NCI-H2227 (cell line): Measurements from ENCODE around the gene LAMC1.
A peak's percentile ranks its signal among the peaks of the same experiment; 100 is the strongest.

ENCODE experiments used
- DNase-seq: peaks from one replicate; lab custom pipeline; 2025; ENCODE audit not compliant: unreplicated experiment; lab: John Stamatoyannopoulos, UW

The LAMC1 gene

GRCh38 chr1:183023146-183023600 lies at the start of gene LAMC1:
LAMC1 (plus strand) TSS chr1:183023420; CDS start chr1:183023717, 297 bp downstream.
- peak; percentile 94 for DNase-seq

GRCh38 chr1:182974506-182975191 lies 48.6 kb upstream of the LAMC1 start:
- DNase-seq: no peak

GRCh38 chr1:182977480-182977879 lies 45.7 kb upstream of the LAMC1 start:
- DNase-seq: no peak

GRCh38 chr1:182978151-182978853 lies 44.9 kb upstream of the LAMC1 start:
- no peak for DNase-seq

GRCh38 chr1:182984138-182984537 lies 39.1 kb upstream of the LAMC1 start:
- DNase-seq: no peak

GRCh38 chr1:182984621-182985020 lies 38.6 kb upstream of the LAMC1 start:
- no peak for DNase-seq

- no peak for DNase-seq
These were observed 37.3 kb upstream of the LAMC1 start for GRCh38 chr1:182985876-182986275.

- DNase-seq: no peak
These were observed 32.6 kb upstream of the LAMC1 start for GRCh38 chr1:182990413-182991144.

- no peak for DNase-seq
These were observed 29.5 kb upstream of the LAMC1 start for GRCh38 chr1:182993746-182994145.

GRCh38 chr1:182995894-182996293 lies 27.3 kb upstream of the LAMC1 start:
- DNase-seq: no peak

GRCh38 chr1:182996816-182997215 lies 26.4 kb upstream of the LAMC1 start:
- DNase-seq: no peak

- DNase-seq: no peak
These were observed 24.7 kb upstream of the LAMC1 start for GRCh38 chr1:182998482-182998881.

GRCh38 chr1:183000167-183000962 lies 22.9 kb upstream of the LAMC1 start:
- no peak for DNase-seq

GRCh38 chr1:183002267-183002666 lies 21.0 kb upstream of the LAMC1 start:
- DNase-seq: no peak

- no peak for DNase-seq
These were observed 20.4 kb upstream of the LAMC1 start for GRCh38 chr1:183002797-183003196.

GRCh38 chr1:183003203-183003602 lies 20.0 kb upstream of the LAMC1 start:
- DNase-seq: no peak

- no peak for DNase-seq
These were observed 19.1 kb upstream of the LAMC1 start for GRCh38 chr1:183004141-183004540.

GRCh38 chr1:183011859-183012258 lies 11.4 kb upstream of the LAMC1 start:
- no peak for DNase-seq

GRCh38 chr1:183012301-183012994 lies 10.8 kb upstream of the LAMC1 start:
- DNase-seq: no peak

- DNase-seq: no peak
These were observed 4.0 kb upstream of the LAMC1 start for GRCh38 chr1:183019139-183019740.
